ENCODE data around the gene EFNA5. TPM values are rescaled to one million over a fixed set of nuclear protein-coding genes. Genes with fewer than 3 reads are reported as not detected.

Gene EFNA5
- total RNA-seq, 1 experiment from 2014 or later, result 42.7 TPM

GRCh38 chr5:107442452-107442851 is 228.3 kb downstream of the EFNA5 start:
- no peak overlapping the region for H3K27ac ChIP-seq
- H3K36me3 ChIP-seq (ENCODE audit: low read depth), result 0 out of 2 replicates have a peak, but pooled peaks cover 9% of the 10 kb centered on the region
- H3K27me3 ChIP-seq (ENCODE audit: insufficient read depth, low read depth), result no peaks in the 10 kb centered on the region
- no peak overlapping the region for H2AFZ ChIP-seq
- H3K9me3 ChIP-seq (ENCODE audit: insufficient read depth, low read depth), result no peaks in the 10 kb centered on the region
- BruUV-seq (replicated peaks), result no TSS peak
- peaks cover 90% of the 10 kb centered on the region for H3K79me2 ChIP-seq (ENCODE audit: low read depth)
- no peak overlapping the region for H3K4me3 ChIP-seq
- no peak overlapping the region for H3K4me2 ChIP-seq
- intact Hi-C loops (cut with micrococcal nuclease; ENCODE audit: unreplicated experiment), result no loop called here
- H3K4me1 ChIP-seq (replicated peaks; ENCODE audit: insufficient read depth), result no peaks in the 10 kb centered on the region
- no peak for DNase-seq
- ChIA-PET CTCF (interaction anchor here (0.6 kb wide), 1 partner anchor 19 kb away, joined by 6 read pairs; no protein-coding TSS in a partner anchor), POLR2A (ENCODE audit: unreplicated experiment) (interaction anchor here (0.6 kb wide), 1 partner anchor 101 kb away, joined by 4 read pairs; no protein-coding TSS in a partner anchor)
- TF ChIP-seq, protein P1, sequence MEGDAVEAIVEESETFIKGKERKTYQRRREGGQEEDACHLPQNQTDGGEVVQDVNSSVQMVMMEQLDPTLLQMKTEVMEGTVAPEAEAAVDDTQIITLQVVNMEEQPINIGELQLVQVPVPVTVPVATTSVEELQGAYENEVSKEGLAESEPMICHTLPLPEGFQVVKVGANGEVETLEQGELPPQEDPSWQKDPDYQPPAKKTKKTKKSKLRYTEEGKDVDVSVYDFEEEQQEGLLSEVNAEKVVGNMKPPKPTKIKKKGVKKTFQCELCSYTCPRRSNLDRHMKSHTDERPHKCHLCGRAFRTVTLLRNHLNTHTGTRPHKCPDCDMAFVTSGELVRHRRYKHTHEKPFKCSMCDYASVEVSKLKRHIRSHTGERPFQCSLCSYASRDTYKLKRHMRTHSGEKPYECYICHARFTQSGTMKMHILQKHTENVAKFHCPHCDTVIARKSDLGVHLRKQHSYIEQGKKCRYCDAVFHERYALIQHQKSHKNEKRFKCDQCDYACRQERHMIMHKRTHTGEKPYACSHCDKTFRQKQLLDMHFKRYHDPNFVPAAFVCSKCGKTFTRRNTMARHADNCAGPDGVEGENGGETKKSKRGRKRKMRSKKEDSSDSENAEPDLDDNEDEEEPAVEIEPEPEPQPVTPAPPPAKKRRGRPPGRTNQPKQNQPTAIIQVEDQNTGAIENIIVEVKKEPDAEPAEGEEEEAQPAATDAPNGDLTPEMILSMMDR (conservative IDR thresholded peaks at IDR 0.05), result no peak
- no peak for TF ChIP-seq EZH2 (IDR thresholded peaks at IDR 0.05; ENCODE audit: low read depth)
- no peaks in the 10 kb centered on the region for H3F3A ChIP-seq (ENCODE audit: insufficient read depth, low read depth)
- H4K20me1 ChIP-seq (ENCODE audit: insufficient read depth), result no peaks in the 10 kb centered on the region
- no peaks in the 10 kb centered on the region for H3K9me2 ChIP-seq (ENCODE audit: insufficient read depth)

DNA sequence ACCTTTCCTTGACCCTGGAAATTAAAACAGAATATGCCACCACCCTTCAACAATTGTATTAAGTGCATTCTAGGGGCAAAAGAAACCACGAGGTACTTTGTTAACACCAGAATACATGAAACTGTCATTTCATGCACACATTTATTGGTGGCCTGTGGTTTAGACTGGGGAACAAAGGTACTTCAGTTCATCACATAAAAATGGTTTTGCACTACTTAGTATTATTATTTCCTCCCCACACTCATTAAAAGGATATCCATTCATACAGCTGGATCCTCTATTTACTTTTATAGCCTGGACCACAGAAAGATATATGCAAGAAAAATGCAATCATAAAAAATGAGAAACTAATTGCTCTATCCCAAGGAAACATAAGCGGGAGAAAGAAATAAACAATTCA is 230.9 kb downstream of the EFNA5 start:
- Histone ChIP-seq H3K4me2 (no peak overlapping the region), H3K4me3 (no peak overlapping the region), H4K20me1 (ENCODE audit: insufficient read depth) (no peaks in the 10 kb centered on the region), H3K4me1 (replicated peaks; ENCODE audit: insufficient read depth) (no peaks in the 10 kb centered on the region), H3K27ac (no peak overlapping the region), H3K79me2 (ENCODE audit: low read depth) (peaks cover 95% of the 10 kb centered on the region), H3F3A (ENCODE audit: insufficient read depth, low read depth) (peaks cover 3% of the 10 kb centered on the region; the same call in 1 of the 2 replicates), H2AFZ (no peak overlapping the region), H3K9me2 (ENCODE audit: insufficient read depth) (no peaks in the 10 kb centered on the region), H3K36me3 (ENCODE audit: low read depth) (0 out of 2 replicates have a peak, but pooled peaks cover 9% of the 10 kb centered on the region), H3K9me3 (ENCODE audit: insufficient read depth, low read depth) (no peaks in the 10 kb centered on the region), H3K27me3 (ENCODE audit: insufficient read depth, low read depth) (no peaks in the 10 kb centered on the region)
- ChIA-PET POLR2A (ENCODE audit: unreplicated experiment) (interaction anchor here (0.6 kb wide), 1 partner anchor 28 kb away, joined by 5 read pairs; no protein-coding TSS in a partner anchor), CTCF (no interaction called here)
- DNase-seq, result no peak
- no TSS peak for BruUV-seq (replicated peaks)
- intact Hi-C loops (cut with micrococcal nuclease; ENCODE audit: unreplicated experiment), result no loop called here
- TF ChIP-seq, protein P1 (conservative IDR thresholded peaks at IDR 0.05), result no peak
- no peak for TF ChIP-seq EZH2 (IDR thresholded peaks at IDR 0.05; ENCODE audit: low read depth)

GRCh38 chr5:107437986-107438510 is 232.7 kb downstream of the EFNA5 start:
- ChIA-PET CTCF (no interaction called here), POLR2A (ENCODE audit: unreplicated experiment) (no interaction called here)
- no peak for DNase-seq
- Histone ChIP-seq H2AFZ (no peak overlapping the region), H3K79me2 (ENCODE audit: low read depth) (peaks cover 99% of the 10 kb centered on the region), H3K4me1 (replicated peaks; ENCODE audit: insufficient read depth) (peaks cover 4% of the 10 kb centered on the region; the same call in 1 of the 2 replicates), H3K27me3 (ENCODE audit: insufficient read depth, low read depth) (no peaks in the 10 kb centered on the region), H3K27ac (no peak overlapping the region), H4K20me1 (ENCODE audit: insufficient read depth) (no peaks in the 10 kb centered on the region), H3K9me2 (ENCODE audit: insufficient read depth) (no peaks in the 10 kb centered on the region), H3K4me3 (no peak overlapping the region), H3K4me2 (no peak overlapping the region), H3K36me3 (ENCODE audit: low read depth) (0 out of 2 replicates have a peak, but pooled peaks cover 9% of the 10 kb centered on the region), H3F3A (ENCODE audit: insufficient read depth, low read depth) (peaks cover 3% of the 10 kb centered on the region), H3K9me3 (ENCODE audit: insufficient read depth, low read depth) (no peaks in the 10 kb centered on the region)
- no TSS peak for BruUV-seq (replicated peaks)
- intact Hi-C loops (cut with micrococcal nuclease; ENCODE audit: unreplicated experiment), result no loop called here
- TF ChIP-seq, protein P1 (conservative IDR thresholded peaks at IDR 0.05), result no peak
- no peak for TF ChIP-seq EZH2 (IDR thresholded peaks at IDR 0.05; ENCODE audit: low read depth)

Data from PC-9 (cell line).